ENCODE data around the gene KCNJ5.

- TF ChIP-seq CTCF (IDR thresholded peaks at IDR 0.05) (no peak), POLR2A (IDR thresholded peaks at IDR 0.05) (no peak), POLR2AphosphoS5 (IDR thresholded peaks at IDR 0.05) (no peak)
These were observed 13.4 kb upstream of the KCNJ5 start for GRCh38 chr11:128877726-128878125.

Measured in breast epithelium (tissue), 3 donors.